CD14-positive monocyte (primary cell): ENCODE data around the gene LILRA5. TPM values are rescaled to one million over a fixed set of nuclear protein-coding genes. Genes with fewer than 3 reads are reported as not detected.
A peak's percentile ranks its signal among the peaks of the same experiment; 100 is the strongest.

ENCODE experiments used
- DNase-seq, 3 donors: peaks; one replicate each; pipeline ENCODE4 v3.0.0-alpha.2; 2011 to 2022
- H2AFZ ChIP-seq: 2 replicates; pipeline ENCODE4 v1.6.0; 2012; ENCODE audit warnings: mild to moderate bottlenecking, low read depth, low read length, inconsistent platforms; ENCODE audit not compliant: insufficient read depth, poor library complexity, severe bottlenecking
- H3K27ac ChIP-seq, 2 donors: 1 replicate in 1 of 2; 2 replicates in 1 of 2; pipeline ENCODE4 v1.5.1; 2012 to 2013; ENCODE audit warnings: low read length in 2 of 2, control low read depth in 1 of 2, inconsistent platforms in 1 of 2, low read depth in 1 of 2, mild to moderate bottlenecking in 1 of 2
- H3K27me3 ChIP-seq, 2 donors: one replicate each; pipeline versions ENCODE4 v1.6.0 to v1.6.1; 2011 to 2013; ENCODE audit warnings: low read length in 2 of 2; ENCODE audit not compliant: control insufficient read depth in 2 of 2, insufficient read depth in 2 of 2
- H3K36me3 ChIP-seq, 2 donors: replicated peaks in 1 of 2; 1 replicate in 1 of 2; 2 replicates in 1 of 2; pipeline versions ENCODE4 v1.5.1 to v1.6.1; 2012 to 2013; ENCODE audit warnings: low read length in 2 of 2, control low read depth in 1 of 2, inconsistent platforms in 1 of 2, mild to moderate bottlenecking in 1 of 2; ENCODE audit not compliant: insufficient read depth in 2 of 2, control insufficient read depth in 1 of 2
- H3K4me1 ChIP-seq, 2 donors: 1 replicate in 1 of 2; 2 replicates in 1 of 2; pipeline versions ENCODE4 v1.5.1 to v1.6.1; 2012 to 2013; ENCODE audit warnings: low read length in 2 of 2, control low read depth in 1 of 2, inconsistent platforms in 1 of 2, mild to moderate bottlenecking in 1 of 2, moderate library complexity in 1 of 2; ENCODE audit not compliant: insufficient read depth in 2 of 2, control insufficient read depth in 1 of 2
- H3K4me2 ChIP-seq: replicated peaks from 2 replicates; pipeline ENCODE3; 2012; ENCODE audit warnings: low read length, moderate library complexity, mild to moderate bottlenecking; ENCODE audit not compliant: poor library complexity, severe bottlenecking; ENCODE audit errors: extremely low read depth
- H3K4me3 ChIP-seq, 3 experiments: fragments of 200-600 bp in 1 of 3; sonication (generic) in 1 of 3; replicated peaks in 1 of 3; 1 replicate in 2 of 3; 2 replicates in 1 of 3; pipeline ENCODE4 v1.5.1; 2011 to 2013; ENCODE audit warnings: low read length in 3 of 3, mild to moderate bottlenecking in 3 of 3, control low read depth in 2 of 3, low read depth in 2 of 3, inconsistent platforms in 1 of 3, moderate library complexity in 1 of 3
- H3K79me2 ChIP-seq: 2 replicates; pipeline ENCODE4 v1.6.0; 2012; ENCODE audit warnings: mild to moderate bottlenecking, control low read depth, inconsistent platforms, low read length, moderate library complexity; ENCODE audit not compliant: insufficient read depth
- H3K9ac ChIP-seq: 2 replicates; pipeline ENCODE4 v1.6.0; 2017; ENCODE audit warnings: low read length, mild to moderate bottlenecking; ENCODE audit not compliant: insufficient read depth, poor library complexity, severe bottlenecking
- H3K9me3 ChIP-seq, 2 donors: replicated peaks in 1 of 2; 1 replicate in 1 of 2; 2 replicates in 1 of 2; pipeline versions ENCODE4 v1.5.1 to v1.6.1; 2012 to 2013; ENCODE audit warnings: low read length in 2 of 2, control low read depth in 1 of 2; ENCODE audit not compliant: control insufficient read depth in 1 of 2, insufficient read depth in 1 of 2
- H4K20me1 ChIP-seq: 2 replicates; pipeline ENCODE4 v1.6.0; 2012; ENCODE audit warnings: mild to moderate bottlenecking, low read length, control low read depth, moderate library complexity; ENCODE audit not compliant: insufficient read depth
- H3K27ac Mint-ChIP-seq, 7 donors: one replicate each; pipeline ENCODE4 v1.8.0; 2020; ENCODE audit warnings: mild to moderate bottlenecking in 7 of 7, mixed read lengths in 7 of 7, moderate library complexity in 6 of 7, inconsistent platforms in 2 of 7
- H3K27me3 Mint-ChIP-seq, 3 donors: one replicate each; pipeline ENCODE4 v1.8.0; 2021 to 2022; ENCODE audit warnings: low read depth in 3 of 3, mild to moderate bottlenecking in 3 of 3, mixed read lengths in 3 of 3, moderate library complexity in 3 of 3, inconsistent platforms in 1 of 3
- H3K36me3 Mint-ChIP-seq, 2 donors: one replicate each; pipeline ENCODE4 v1.8.0; 2020; ENCODE audit warnings: mixed read lengths in 2 of 2, inconsistent platforms in 1 of 2, mild to moderate bottlenecking in 1 of 2
- H3K4me1 Mint-ChIP-seq: one replicate; pipeline ENCODE4 v1.8.0; 2020; ENCODE audit warnings: mild to moderate bottlenecking, mixed read lengths
- H3K4me3 Mint-ChIP-seq, 2 donors: one replicate each; pipeline ENCODE4 v1.8.0; 2020; ENCODE audit warnings: mild to moderate bottlenecking in 2 of 2, mixed read lengths in 2 of 2, moderate library complexity in 1 of 2
- H3K9me3 Mint-ChIP-seq, 7 donors: one replicate each; pipeline ENCODE4 v1.8.0; 2020 to 2022; ENCODE audit warnings: mixed read lengths in 7 of 7, mild to moderate bottlenecking in 6 of 7, moderate library complexity in 6 of 7, inconsistent platforms in 2 of 7
- WGBS: methylation state at CpG from one replicate; pipeline ENCODE4 v1.1.5; 2013; ENCODE audit warnings: missing lambda C conversion rate; ENCODE audit not compliant: insufficient coverage; 5-methylcytosine and 5-hydroxymethylcytosine counted together
- intact Hi-C, 2 donors: fragments of 100-400 bp; cut with micrococcal nuclease; formaldehyde crosslinking; loops; one replicate each; pipeline versions ENCODE4 v1.15.0 to v1.15.1; 2023
- polyA plus RNA-seq, 3 donors: library from polyadenylated mRNA; depleted of rRNA in 1 of 3; unstranded in 2 of 3; stranded (reverse) in 1 of 3; fragments of 300-500 nt in 2 of 3; fragments of >200 nt in 1 of 3; fragmentation: Illumina TruSeq in 2 of 3; gene quantifications; 1 replicate in 2 of 3; 2 replicates in 1 of 3; pipeline ENCODE4 v1.2.3, GENCODE V29; 2012 to 2021
- TF ChIP-seq, protein P1 (sequence below): fragments of 200-600 bp; IDR thresholded peaks from one replicate; pipeline ENCODE4 v1.8.0; 2022; ENCODE audit warnings: antibody characterized with exemption, mild to moderate bottlenecking

The LILRA5 gene
- polyA plus RNA-seq, 3 donors, result 348 to 580 (median 516) TPM

GRCh38 chr19:54311486-54311885, 1.5 kb downstream of the LILRA5 start:
- peaks cover 3 to 4% (median 4%) of the 10 kb centered on the region in 3 donors for H3K27me3 Mint-ChIP-seq
- H3K4me1 Mint-ChIP-seq, result peaks cover 66% of the 10 kb centered on the region
- peak overlapping the region; percentile 63 for H3K9ac ChIP-seq
- peak overlapping the region; percentile 97 to 98 for H3K4me3 Mint-ChIP-seq
- DNase-seq, result no peak
- peaks cover 37% of the 10 kb centered on the region for H3K79me2 ChIP-seq
- peaks cover 44 to 50% of the 10 kb centered on the region in 2 donors for H3K36me3 Mint-ChIP-seq
- no peaks in the 10 kb centered on the region for H3K9me3 ChIP-seq
- peaks cover 37% of the 10 kb centered on the region for H4K20me1 ChIP-seq
- H3K27ac ChIP-seq, result peak overlapping the region in 1 of 2 donors; percentile 93
- H3K4me3 ChIP-seq, result peak overlapping the region; percentile 78 to 97 (median 86)
- no CpG with 5 or more reads among the region's 5 CpGs for WGBS
- peak overlapping the region in 3 of 7 donors; percentile 83 to 100 (median 98) for H3K27ac Mint-ChIP-seq
- H3K27me3 ChIP-seq, result no peaks in the 10 kb centered on the region
- no peak overlapping the region for H2AFZ ChIP-seq
- peaks cover 38 to 46% of the 10 kb centered on the region in 2 donors for H3K36me3 ChIP-seq
- H3K9me3 Mint-ChIP-seq, result peaks cover 0 to 8% (median 0%) of the 10 kb centered on the region in 7 donors
- H3K4me1 ChIP-seq, result peaks cover 67 to 80% of the 10 kb centered on the region in 2 donors
- intact Hi-C loops, result loop anchor here (5.0 to 10.0 kb wide), 2 partner anchors 34 to 47 kb away; no protein-coding TSS in a partner anchor
- TF ChIP-seq, protein P1, sequence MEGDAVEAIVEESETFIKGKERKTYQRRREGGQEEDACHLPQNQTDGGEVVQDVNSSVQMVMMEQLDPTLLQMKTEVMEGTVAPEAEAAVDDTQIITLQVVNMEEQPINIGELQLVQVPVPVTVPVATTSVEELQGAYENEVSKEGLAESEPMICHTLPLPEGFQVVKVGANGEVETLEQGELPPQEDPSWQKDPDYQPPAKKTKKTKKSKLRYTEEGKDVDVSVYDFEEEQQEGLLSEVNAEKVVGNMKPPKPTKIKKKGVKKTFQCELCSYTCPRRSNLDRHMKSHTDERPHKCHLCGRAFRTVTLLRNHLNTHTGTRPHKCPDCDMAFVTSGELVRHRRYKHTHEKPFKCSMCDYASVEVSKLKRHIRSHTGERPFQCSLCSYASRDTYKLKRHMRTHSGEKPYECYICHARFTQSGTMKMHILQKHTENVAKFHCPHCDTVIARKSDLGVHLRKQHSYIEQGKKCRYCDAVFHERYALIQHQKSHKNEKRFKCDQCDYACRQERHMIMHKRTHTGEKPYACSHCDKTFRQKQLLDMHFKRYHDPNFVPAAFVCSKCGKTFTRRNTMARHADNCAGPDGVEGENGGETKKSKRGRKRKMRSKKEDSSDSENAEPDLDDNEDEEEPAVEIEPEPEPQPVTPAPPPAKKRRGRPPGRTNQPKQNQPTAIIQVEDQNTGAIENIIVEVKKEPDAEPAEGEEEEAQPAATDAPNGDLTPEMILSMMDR, result no peak
- peak overlapping the region; percentile 95 for H3K4me2 ChIP-seq

DNA sequence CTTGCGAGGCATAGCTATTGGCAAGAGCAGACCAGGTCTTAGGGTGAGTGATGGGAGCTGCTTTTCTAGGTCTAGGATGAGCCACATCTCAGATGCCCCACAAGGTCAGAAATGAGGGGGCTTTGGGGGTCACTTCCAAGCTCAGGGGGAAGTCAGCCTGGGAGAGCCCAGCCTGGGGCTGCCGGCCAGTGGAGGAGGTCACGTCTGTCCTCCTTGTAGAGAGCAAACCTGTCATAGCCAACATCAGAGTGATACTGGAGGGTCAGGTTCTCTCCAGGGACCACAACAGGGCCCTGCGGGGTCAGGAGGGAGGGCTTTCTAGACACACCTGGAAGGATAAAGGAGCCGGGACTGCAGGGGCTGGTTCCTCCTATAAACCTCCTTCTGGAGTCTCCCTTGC, 2.4 kb downstream of the LILRA5 start:
- H2AFZ ChIP-seq, result no peak overlapping the region
- H3K9ac ChIP-seq, result no peak overlapping the region
- DNase-seq, result no peak
- Mint-ChIP-seq H3K4me1 (peaks cover 64% of the 10 kb centered on the region), H3K27me3 (peaks cover 0 to 4% (median 4%) of the 10 kb centered on the region in 3 donors), H3K4me3 (peak overlapping the region; percentile 34 to 79), H3K36me3 (peaks cover 50 to 60% of the 10 kb centered on the region in 2 donors), H3K9me3 (peaks cover 0 to 11% (median 0%) of the 10 kb centered on the region in 7 donors), H3K27ac (no peak overlapping the region)
- intact Hi-C loops, result loop anchor here (5.0 to 10.0 kb wide), 2 partner anchors 33 to 46 kb away; no protein-coding TSS in a partner anchor
- H3K36me3 ChIP-seq, result peaks cover 40 to 55% of the 10 kb centered on the region in 2 donors
- TF ChIP-seq, protein P1, result no peak
- peaks cover 65 to 80% of the 10 kb centered on the region in 2 donors for H3K4me1 ChIP-seq
- peaks cover 45% of the 10 kb centered on the region for H4K20me1 ChIP-seq
- no peak overlapping the region for H3K27ac ChIP-seq
- H3K27me3 ChIP-seq, result no peaks in the 10 kb centered on the region
- H3K79me2 ChIP-seq, result peaks cover 37% of the 10 kb centered on the region
- no peaks in the 10 kb centered on the region for H3K9me3 ChIP-seq
- H3K4me2 ChIP-seq, result peak overlapping the region; percentile 95
- peak overlapping the region in 1 of 3 experiments; percentile 97 for H3K4me3 ChIP-seq
- WGBS, result 100% methylated on average over 3 of the region's 5 CpGs
